A673 (cell line): ENCODE results near the gene ACSF2. TPM values are rescaled to one million over a fixed set of nuclear protein-coding genes. Genes with fewer than 3 reads are reported as not detected.

Experiments
- BruUV-seq: library from RNA; stranded (reverse); fragments of 400-500 nt; replicated peaks from 2 replicates; lab custom pipeline; 2021; lab: Mats Ljungman, UMichigan
- CTCF ChIA-PET: fragments of 300-600 bp; sonication (Branson Sonifier 250); formaldehyde crosslinking; loops from one replicate; lab custom pipeline; 2022; ENCODE audit warnings: antibody characterized with exemption; lab: Charles Lee
- POLR2A ChIA-PET: fragments of 300-600 bp; sonication (Branson Sonifier 250); formaldehyde crosslinking; loops from one replicate; lab custom pipeline; 2022; ENCODE audit warnings: antibody characterized with exemption; ENCODE audit not compliant: low non-redundant PET; lab: Charles Lee
- DNase-seq: peaks from one replicate; pipeline ENCODE4 v3.0.0-alpha.2; 2015; ENCODE audit warnings: low spot score
- H3K27ac ChIP-seq: fragments of 200-600 bp; sonication (generic); 2 replicates; pipeline ENCODE4 v1.5.1; 2016; ENCODE audit warnings: mixed run types, low read depth, mild to moderate bottlenecking, mixed read lengths, antibody characterized with exemption, low read length; ENCODE audit not compliant: poor library complexity, severe bottlenecking
- H3K27me3 ChIP-seq: fragments of 200-600 bp; sonication (generic); replicated peaks from 2 replicates; pipeline ENCODE4 v1.6.1; 2017; ENCODE audit warnings: mixed run types, low read depth, mild to moderate bottlenecking, mixed read lengths, antibody characterized with exemption, low read length; ENCODE audit not compliant: insufficient read depth, poor library complexity
- H3K36me3 ChIP-seq: fragments of 200-600 bp; sonication (generic); 2 replicates; pipeline ENCODE4 v1.6.1; 2016; ENCODE audit warnings: mixed run types, mild to moderate bottlenecking, mixed read lengths, antibody characterized with exemption, low read length; ENCODE audit not compliant: insufficient read depth, poor library complexity, severe bottlenecking
- H3K4me1 ChIP-seq: fragments of 200-600 bp; sonication (generic); 2 replicates; pipeline ENCODE4 v1.6.1; 2017; ENCODE audit warnings: mixed run types, mild to moderate bottlenecking, mixed read lengths, antibody characterized with exemption, low read length; ENCODE audit not compliant: insufficient read depth, poor library complexity, severe bottlenecking
- H3K4me3 ChIP-seq: fragments of 200-600 bp; sonication (generic); 2 replicates; pipeline ENCODE4 v1.5.1; 2016; ENCODE audit warnings: low read depth, mixed run types, mild to moderate bottlenecking, mixed read lengths, low read length; ENCODE audit not compliant: poor library complexity, severe bottlenecking
- H3K9me3 ChIP-seq: fragments of 200-600 bp; sonication (generic); 2 replicates; pipeline ENCODE4 v1.6.1; 2016; ENCODE audit warnings: mixed run types, low read depth, mild to moderate bottlenecking, mixed read lengths, antibody characterized with exemption, low read length; ENCODE audit not compliant: poor library complexity, severe bottlenecking
- CTCF ChIP-seq: fragments of 300-800, 200-600 bp; sonication (generic); conservative IDR thresholded peaks from 2 replicates; pipeline ENCODE4 v1.5.1; 2017; ENCODE audit warnings: low read depth, mild to moderate bottlenecking, antibody characterized with exemption, low read length, moderate library complexity, mixed read lengths
- EZH2 ChIP-seq: fragments of 200-600 bp; sonication (generic); IDR thresholded peaks from 2 replicates; pipeline ENCODE4 v1.6.1; 2017; ENCODE audit warnings: borderline replicate concordance, low read depth, mild to moderate bottlenecking, mixed read lengths, antibody characterized with exemption, low read length; ENCODE audit not compliant: poor library complexity, severe bottlenecking
- intact Hi-C: fragments of 100-400 bp; cut with micrococcal nuclease; formaldehyde crosslinking; loops from one replicate; pipeline ENCODE4 v1.10.0; 2022; ENCODE audit not compliant: unreplicated experiment
- total RNA-seq: library from RNA; stranded (reverse); gene quantifications from 2 replicates; pipeline ENCODE4 v1.2.3, GENCODE V29; 2021

Gene ACSF2
- total RNA-seq, 1 experiment from 2014 or later = 4.1 TPM

DNA sequence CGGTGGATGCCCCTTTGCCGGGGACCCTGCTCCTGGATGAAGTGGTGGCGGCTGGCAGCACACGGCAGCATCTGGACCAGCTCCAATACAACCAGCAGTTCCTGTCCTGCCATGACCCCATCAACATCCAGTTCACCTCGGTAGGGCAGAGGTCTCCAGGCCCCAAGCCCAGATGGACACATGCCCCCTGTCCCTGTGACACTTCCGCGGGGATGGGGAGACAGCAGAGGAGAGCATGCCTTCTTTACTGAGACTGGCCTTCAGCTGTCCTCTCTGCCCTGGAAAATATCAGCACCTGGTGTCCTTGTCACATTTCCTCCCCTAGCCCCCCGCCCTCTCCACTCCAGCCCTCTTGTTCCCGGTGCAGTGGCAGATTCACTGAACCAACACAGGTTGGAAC is 36.4 kb downstream of the ACSF2 start:
- BruUV-seq = no TSS peak
- intact Hi-C loops = no loop called here
- H3K4me1 ChIP-seq = peaks cover 9% of the 10 kb centered on the region
- H3K36me3 ChIP-seq = no peaks in the 10 kb centered on the region
- TF ChIP-seq EZH2 = no peak
- no peak for TF ChIP-seq CTCF
- ChIA-PET POLR2A (no interaction called here), CTCF (no interaction called here)
- no peak overlapping the region for H3K27ac ChIP-seq
- H3K4me3 ChIP-seq = no peak overlapping the region
- no peaks in the 10 kb centered on the region for H3K27me3 ChIP-seq
- no peak for DNase-seq
- no peaks in the 10 kb centered on the region for H3K9me3 ChIP-seq

- ChIA-PET CTCF (no interaction called here), POLR2A (no interaction called here)
- Histone ChIP-seq H3K4me1 (peaks cover 13% of the 10 kb centered on the region), H3K4me3 (no peak overlapping the region), H3K9me3 (no peaks in the 10 kb centered on the region), H3K27me3 (peaks cover 9% of the 10 kb centered on the region), H3K36me3 (no peaks in the 10 kb centered on the region), H3K27ac (no peak overlapping the region)
- TF ChIP-seq CTCF = no peak
- TF ChIP-seq EZH2 = no peak
- intact Hi-C loops = no loop called here
- no TSS peak for BruUV-seq
- no peak for DNase-seq
These were observed 38.1 kb downstream of the ACSF2 start for GRCh38 chr17:50464121-50464520.

DNA sequence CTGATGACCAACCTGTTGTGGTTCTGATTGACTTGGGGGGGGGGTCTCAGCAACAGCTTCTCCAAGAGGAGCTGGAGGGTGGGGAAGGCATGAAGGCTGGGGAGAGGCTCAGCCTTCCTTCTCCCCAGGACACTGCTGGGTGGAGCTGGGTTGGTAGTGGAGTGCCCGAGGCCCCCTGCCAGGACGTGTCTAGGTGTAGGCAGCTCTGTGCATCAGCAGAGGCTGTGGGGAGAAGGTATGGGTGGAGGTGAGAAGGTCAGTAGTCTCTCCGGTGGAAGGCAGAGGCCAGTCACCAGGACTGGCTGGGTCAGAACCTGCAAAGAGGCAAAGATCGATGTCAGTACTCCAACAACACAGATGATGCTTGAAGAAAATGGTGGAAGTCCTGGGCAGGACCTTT is 38.7 kb downstream of the ACSF2 start:
- no TSS peak for BruUV-seq
- H3K27me3 ChIP-seq = peaks cover 14% of the 10 kb centered on the region

More for the DNA sequence above, 38.7 kb downstream of the ACSF2 start:
- ChIA-PET POLR2A (interaction anchor here (0.5 kb wide), 1 partner anchor 1128 kb away, joined by 9 read pairs; no protein-coding TSS in a partner anchor), CTCF (no interaction called here)
- no peaks in the 10 kb centered on the region for H3K36me3 ChIP-seq
- H3K4me1 ChIP-seq = peaks cover 11% of the 10 kb centered on the region
- no peak overlapping the region for H3K4me3 ChIP-seq
- H3K9me3 ChIP-seq = no peaks in the 10 kb centered on the region
- TF ChIP-seq EZH2 (no peak), CTCF (no peak)
- intact Hi-C loops = no loop called here
- DNase-seq = no peak
- no peak overlapping the region for H3K27ac ChIP-seq
